NAMALWA (cell line): ENCODE data around the gene CSMD2.

Experiments used
- DNase-seq: peaks from one replicate; pipeline ENCODE4 v3.0.0-alpha.2; 2015; ENCODE audit warnings: low spot score

CSMD2 gene

DNA sequence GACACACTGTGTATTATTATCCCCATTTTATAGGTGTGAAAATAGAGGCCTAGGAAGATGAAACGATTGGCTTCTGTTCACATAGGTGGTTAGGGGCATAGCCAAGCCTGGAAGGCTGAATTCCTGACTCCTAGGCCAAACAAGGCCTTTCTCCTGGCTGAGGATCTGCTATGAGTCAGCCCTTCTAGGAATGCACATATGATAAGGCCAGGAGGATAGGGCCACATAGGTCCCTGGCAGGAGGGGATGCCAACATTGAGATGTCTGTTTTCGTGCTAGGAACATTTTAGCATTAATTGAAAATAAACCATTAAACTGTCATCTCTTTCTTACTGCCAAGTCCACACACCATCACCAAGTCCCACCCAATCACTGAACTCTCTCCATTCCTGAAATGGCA is 9.2 kb downstream of the CSMD2 start:
- DNase-seq: no peak

- no peak for DNase-seq
These were observed 11.8 kb downstream of the CSMD2 start for GRCh38 chr1:34153246-34153645.

- DNase-seq: no peak
These were observed 15.5 kb downstream of the CSMD2 start for GRCh38 chr1:34149501-34149900.

DNA sequence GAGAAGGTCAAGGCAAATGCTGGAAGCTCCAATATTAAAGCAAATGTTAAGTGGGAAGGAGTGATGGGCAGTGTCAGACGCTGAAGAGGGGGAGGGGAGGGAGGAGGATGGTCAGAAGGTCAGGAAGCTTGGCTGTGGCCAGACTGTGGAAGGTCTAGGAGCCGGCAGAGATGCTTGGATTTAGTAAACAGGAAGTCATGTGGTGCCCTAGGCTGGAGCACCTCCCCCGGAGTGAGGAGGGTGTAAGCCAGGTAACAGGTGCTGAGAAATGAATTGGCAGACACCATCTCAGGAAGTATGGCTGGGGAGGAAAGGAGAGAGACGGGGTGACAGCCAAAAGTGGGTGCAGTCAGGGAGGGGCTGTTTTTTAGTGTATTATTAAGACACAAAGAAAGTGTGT is 17.7 kb downstream of the CSMD2 start:
- DNase-seq: no peak

DNA sequence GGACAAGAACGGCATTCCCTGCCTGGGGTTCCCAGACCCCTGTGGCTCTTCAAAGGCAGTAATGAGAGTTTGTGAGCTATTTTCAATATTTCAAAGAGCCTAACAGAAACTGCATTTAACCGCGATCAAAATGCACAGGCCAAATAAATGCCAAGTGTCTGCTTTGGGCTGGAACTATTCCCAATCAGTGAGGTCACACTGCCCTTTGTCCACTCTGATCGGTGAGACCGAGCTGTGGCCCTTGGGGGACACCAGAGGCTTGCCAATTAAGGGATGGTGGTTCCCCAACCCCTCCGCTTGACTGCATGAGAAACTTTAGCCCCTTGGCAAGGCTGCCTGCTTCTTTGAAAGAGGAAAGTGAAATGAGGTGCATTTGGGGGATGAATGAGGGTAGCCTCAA is 20.3 kb downstream of the CSMD2 start:
- no peak for DNase-seq

GRCh38 chr1:34143975-34144374 is 21.1 kb downstream of the CSMD2 start:
- no peak for DNase-seq

DNA sequence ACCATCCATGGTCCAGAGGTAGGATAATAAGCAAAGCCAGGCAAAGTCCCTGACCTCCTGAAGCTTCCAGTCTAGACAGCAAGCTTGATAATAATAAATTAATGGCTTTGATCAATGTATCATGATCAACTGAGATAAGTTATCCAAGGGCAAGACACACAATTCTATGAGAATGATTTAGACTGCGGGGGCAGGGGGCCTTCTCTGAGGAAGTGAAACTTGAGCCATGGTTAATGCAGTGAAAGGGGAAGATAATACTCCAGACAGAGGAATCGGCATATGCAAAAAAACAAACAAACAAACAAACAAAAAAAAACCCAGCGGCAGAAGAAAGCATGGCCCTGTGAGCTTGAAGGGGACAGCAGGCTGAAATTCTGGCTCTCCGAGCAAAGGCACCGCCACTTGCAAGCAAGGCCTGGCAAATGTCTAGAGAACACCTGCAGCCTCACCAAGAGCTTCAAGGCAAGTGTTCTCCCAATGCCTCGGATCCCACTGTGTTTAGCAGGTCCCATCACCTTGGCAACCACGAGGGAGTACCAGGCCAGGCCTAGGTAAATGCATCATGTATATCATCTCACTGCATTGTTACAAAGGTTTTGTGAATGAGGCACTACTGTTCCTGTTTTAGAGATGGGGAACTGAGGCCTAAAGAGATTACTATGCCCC is 24.9 kb downstream of the CSMD2 start:
- no peak for DNase-seq

DNA sequence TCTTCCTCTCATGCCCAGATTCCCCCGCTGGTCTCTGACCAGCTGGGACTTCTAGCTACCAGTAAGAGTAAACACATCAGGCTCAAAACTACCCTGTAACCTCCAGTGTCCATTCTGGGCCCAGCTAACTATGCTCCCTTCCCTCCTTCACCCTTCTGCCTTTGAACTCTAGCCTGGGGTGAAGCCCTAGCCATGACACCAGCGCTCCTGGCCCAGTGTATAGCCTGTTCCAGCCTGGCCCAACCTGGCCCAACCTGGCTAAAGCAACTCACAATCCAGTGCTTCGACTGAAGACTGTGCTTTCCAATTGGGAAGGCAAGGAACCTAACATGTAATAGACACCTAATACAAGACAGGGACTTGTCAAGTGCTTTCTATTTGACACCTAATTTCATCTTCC is 27.6 kb downstream of the CSMD2 start:
- DNase-seq: no peak

GRCh38 chr1:34132161-34132420 is 32.9 kb downstream of the CSMD2 start:
- DNase-seq: no peak

DNA sequence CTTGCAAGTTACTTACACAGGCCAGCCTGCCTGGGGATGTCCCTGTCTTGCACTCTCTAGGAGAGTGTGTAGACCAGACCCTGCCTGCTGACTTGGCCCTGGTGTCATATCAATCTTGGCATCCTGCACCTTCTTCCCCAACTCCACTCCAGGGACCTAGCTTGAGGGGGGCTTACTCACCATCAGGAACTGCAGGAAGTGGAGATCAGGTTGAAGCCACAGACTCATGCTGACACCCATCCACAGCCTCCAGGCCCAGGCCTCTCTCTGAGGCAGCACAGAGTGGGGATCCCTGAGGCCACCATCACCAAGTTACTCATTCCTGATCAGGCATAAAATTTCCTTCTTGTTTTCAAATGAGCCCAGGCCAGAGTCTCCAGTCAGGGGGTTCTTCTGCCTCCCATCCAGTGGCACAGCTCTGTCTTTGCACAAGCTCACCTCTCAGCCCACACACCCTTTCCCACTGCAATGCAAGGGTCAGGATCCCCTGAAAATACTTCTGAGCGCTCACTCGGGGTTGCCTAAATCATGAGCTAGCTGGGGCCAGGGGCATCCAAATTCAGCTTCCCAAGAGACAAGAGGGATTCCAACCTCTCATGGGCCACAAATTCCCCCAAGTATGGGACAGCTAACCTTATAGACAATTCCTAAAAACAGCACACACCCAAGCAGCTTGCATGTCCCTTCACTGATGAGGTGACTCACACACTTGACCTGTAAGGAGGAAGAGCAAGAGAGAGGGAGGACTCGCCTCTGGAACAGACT is 33.5 kb downstream of the CSMD2 start:
- no peak for DNase-seq

DNA sequence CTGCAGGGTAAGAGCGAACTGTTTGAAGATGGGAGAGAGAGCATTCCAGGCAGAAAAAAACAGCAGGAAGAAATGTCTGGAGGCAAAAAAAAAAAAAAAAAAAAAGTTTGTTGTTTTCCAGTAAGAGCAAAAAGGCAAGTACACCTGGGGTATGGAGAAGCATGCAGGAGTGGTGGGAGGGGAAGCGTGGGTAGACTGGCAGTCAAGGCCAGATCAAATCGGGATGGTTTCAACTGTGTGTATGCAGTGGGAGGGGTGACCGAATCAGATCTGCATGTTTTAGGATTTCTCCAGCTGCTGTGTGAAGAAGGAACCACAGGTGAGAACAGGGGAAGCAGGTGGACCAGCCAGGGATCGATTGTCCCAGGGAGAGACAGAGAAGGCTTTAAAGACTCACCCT is 34.7 kb downstream of the CSMD2 start:
- DNase-seq: no peak

DNA sequence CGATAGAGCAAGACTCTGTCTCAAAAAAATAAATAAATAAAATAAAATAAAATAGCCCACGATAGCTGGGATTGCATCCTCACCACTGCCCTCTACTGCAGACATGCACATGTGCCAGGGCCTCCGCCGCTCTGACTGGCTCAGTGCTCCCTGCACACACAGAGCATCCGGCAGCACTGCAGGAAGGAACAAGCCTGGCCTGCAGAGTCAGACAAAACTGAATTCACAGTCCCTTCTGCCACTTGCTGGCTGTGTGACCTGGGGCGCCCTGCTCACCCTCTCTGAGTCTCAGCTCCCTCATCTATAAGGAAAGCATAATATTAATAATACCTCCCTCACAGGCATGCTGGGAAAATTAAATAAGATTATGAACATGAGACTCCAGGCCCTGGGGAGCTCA is 35.4 kb downstream of the CSMD2 start:
- DNase-seq: no peak

DNA sequence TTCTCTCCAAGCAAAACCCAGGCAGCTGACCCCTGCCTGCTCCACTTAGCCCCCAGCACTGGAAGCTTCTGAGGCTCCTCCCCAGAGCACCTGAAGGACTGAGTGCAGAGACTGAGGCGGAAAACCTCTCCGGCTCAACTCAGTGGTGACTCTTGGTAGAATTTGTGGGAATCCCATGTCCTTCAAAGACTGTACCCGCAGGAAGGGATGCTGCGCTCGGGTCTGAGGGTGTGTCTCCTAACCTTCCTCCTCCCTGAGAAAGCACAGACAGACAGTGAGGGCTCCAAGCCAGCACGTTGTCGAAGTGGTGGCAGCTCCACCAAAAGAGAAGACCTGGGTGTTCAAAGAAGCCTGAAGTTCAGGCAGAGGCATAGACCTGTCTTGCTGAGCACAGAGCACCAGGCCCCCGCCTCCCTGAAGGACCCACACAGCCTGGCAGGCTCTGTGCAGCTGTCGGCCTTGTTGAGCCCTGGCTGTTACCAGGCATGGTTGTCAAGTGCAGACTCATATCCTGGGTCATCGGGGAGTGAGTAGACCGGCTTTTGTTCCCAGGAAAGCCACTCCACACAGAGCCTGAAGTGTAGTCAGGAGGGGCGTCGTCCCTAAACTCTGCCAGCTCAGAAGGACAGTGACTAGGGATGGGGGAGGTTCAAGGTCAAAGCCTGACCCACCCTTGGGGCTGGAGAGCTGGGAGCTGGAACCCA is 36.7 kb downstream of the CSMD2 start:
- no peak for DNase-seq

GRCh38 chr1:34127006-34128000 is 37.7 kb downstream of the CSMD2 start:
- no peak for DNase-seq

GRCh38 chr1:34126486-34126885 is 38.5 kb downstream of the CSMD2 start:
- DNase-seq: no peak

- no peak for DNase-seq
These were observed 39.2 kb downstream of the CSMD2 start for GRCh38 chr1:34125721-34126380.

DNA sequence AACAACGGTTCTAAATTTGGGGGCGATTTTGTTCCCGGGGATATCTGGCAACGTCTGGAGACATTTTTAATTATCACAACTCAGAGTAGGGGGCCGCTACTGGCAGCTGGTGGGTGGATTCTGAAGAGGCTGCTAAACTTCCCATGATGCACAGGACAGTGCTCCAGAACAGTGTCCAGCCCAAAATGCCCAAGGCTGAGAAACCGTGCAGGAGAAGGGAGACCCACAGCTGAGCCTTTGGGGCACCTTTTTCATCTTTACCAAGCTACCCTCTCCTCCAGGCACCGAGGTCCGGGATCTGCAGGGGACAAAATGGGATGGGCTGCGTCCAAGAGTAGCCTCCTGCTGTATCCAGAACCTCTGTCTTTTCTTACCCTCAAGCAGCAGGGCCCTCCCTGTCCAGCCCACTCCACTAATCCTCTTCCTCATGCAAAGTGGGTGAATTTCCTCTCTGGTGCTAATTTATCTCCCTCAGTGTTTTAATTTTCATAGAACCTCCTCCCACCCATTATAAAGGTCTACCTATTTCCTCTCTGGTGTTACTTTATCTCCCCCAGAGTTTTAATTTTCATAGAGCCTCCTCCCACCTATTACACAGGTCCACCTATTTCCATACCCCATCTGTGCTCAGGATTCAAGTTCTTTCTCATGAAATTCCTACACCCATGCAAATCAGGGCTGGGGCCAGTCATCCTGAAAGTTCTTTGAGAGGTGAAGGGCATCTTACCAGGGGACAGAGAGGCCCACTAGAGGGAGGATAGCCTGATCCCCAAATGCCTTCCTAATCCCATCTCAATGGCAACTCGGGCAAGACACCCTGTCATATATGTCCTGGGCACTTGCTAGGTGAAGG is 42.7 kb downstream of the CSMD2 start:
- DNase-seq: no peak

GRCh38 chr1:34115233-34115632 is 49.8 kb downstream of the CSMD2 start:
- DNase-seq: no peak

DNA sequence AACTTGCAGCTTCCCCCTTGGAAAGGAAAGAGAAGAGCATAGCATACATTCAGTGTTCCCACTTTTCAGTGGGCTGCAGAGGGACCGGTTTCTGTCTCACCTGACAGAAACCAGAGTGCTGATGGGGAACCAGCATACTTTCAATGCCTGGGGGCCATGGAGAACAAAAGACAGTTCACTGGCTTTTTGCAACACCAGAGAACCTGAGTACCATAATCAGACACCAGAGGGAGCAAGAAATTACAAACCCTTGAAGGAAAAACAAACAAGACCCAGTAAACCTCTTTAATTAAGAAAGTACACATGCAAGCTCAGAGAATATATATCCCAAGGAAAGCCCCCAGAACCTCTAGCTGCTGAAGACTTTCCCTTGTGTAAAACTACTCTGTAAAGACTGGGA is 51.1 kb downstream of the CSMD2 start:
- DNase-seq: peak; percentile 46

DNA sequence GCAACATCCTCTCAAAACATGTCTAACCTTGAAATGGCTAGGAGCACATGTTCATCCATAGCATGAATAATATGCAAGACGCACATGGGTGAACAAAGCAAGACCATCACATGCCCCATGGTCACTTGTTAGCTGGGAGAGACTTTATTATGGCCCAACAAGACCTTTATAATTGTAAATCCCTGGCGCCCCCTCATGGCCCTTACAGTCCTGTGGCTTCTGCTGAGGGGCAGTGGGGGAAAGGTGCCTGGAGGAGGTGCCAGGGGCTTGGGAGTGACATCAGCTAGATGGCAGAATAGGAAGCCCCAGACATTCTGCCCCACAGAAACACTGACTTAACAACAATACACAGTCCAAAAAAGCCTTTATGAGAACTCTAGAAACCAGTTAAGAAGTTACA is 51.7 kb downstream of the CSMD2 start:
- peak; percentile 3 for DNase-seq

GRCh38 chr1:34108711-34109110 is 56.3 kb downstream of the CSMD2 start:
- DNase-seq: no peak
